Measurements from ENCODE around the gene ACAN.
A peak's percentile ranks its signal among the peaks of the same experiment; 100 is the strongest.

ACAN gene

GRCh38 chr15:88878720-88879184 is 75.5 kb downstream of the ACAN start:
- peak; percentile 19 for DNase-seq (ENCODE audit: low spot score)

- no peak for DNase-seq (ENCODE audit: low spot score)
These were observed 77.9 kb downstream of the ACAN start for GRCh38 chr15:88880944-88881740.

- DNase-seq (ENCODE audit: low spot score) = no peak
These were observed 78.5 kb downstream of the ACAN start for GRCh38 chr15:88881775-88882174.

GRCh38 chr15:88882785-88883184 is 79.5 kb downstream of the ACAN start:
- no peak for DNase-seq (ENCODE audit: low spot score)

- no peak for DNase-seq (ENCODE audit: low spot score)
These were observed 83.9 kb downstream of the ACAN start for GRCh38 chr15:88887068-88887580.

- DNase-seq (ENCODE audit: low spot score) = no peak
These were observed 85.5 kb downstream of the ACAN start for GRCh38 chr15:88888719-88889118.

- no peak for DNase-seq (ENCODE audit: low spot score)
These were observed 87.3 kb downstream of the ACAN start for GRCh38 chr15:88890495-88890894.

GRCh38 chr15:88891540-88892254 is 88.5 kb downstream of the ACAN start:
- DNase-seq (ENCODE audit: low spot score) = no peak

GRCh38 chr15:88894348-88894818 is 91.1 kb downstream of the ACAN start:
- DNase-seq (ENCODE audit: low spot score) = peak; percentile 73

- peak; percentile 39 for DNase-seq (ENCODE audit: low spot score)
These were observed 91.9 kb downstream of the ACAN start, which contains the start of gene HAPLN3 for GRCh38 chr15:88894819-88895767. Gene HAPLN3 (minus strand): TSS chr15:88895544. CDS start chr15:88887298, 8,246 bp downstream.

GRCh38 chr15:88896333-88897033 is 93.2 kb downstream of the ACAN start:
- DNase-seq (ENCODE audit: low spot score) = no peak

- no peak for DNase-seq (ENCODE audit: low spot score)
These were observed 93.9 kb downstream of the ACAN start for GRCh38 chr15:88897142-88897455.

GRCh38 chr15:88897456-88898194 is 94.4 kb downstream of the ACAN start:
- peak; percentile 80 for DNase-seq (ENCODE audit: low spot score)

GRCh38 chr15:88898736-88899135 is 95.5 kb downstream of the ACAN start:
- no peak for DNase-seq (ENCODE audit: low spot score)

GRCh38 chr15:88899251-88899650 is 96.0 kb downstream of the ACAN start:
- no peak for DNase-seq (ENCODE audit: low spot score)

- peak; percentile 46 for DNase-seq (ENCODE audit: low spot score)
These were observed 97.2 kb downstream of the ACAN start for GRCh38 chr15:88900309-88900981.

GRCh38 chr15:88900982-88901418 is 97.8 kb downstream of the ACAN start:
- DNase-seq (ENCODE audit: low spot score) = no peak

GRCh38 chr15:88901508-88902220 is 98.4 kb downstream of the ACAN start:
- no peak for DNase-seq (ENCODE audit: low spot score)

- DNase-seq (ENCODE audit: low spot score) = no peak
These were observed 99.1 kb downstream of the ACAN start for GRCh38 chr15:88902221-88902835.

Measured in LoVo (cell line).